ENCODE data around the gene SRMS. TPM values are rescaled to one million over a fixed set of nuclear protein-coding genes. Genes with fewer than 3 reads are reported as not detected.

The SRMS gene
- total RNA-seq, 1 donor from 2014 or later, result not detected

- no peak for TF ChIP-seq CTCF (IDR thresholded peaks at IDR 0.05; ENCODE audit: unreplicated experiment)
- DNase-seq (ENCODE audit: low spot score, unreplicated experiment), result no peak
- H3K36me3 Mint-ChIP-seq (ENCODE audit: insufficient read depth), result no peaks in the 10 kb centered on the region
- no peak overlapping the region for H3K4me3 Mint-ChIP-seq (ENCODE audit: low read depth)
- no peaks in the 10 kb centered on the region for H3K27me3 Mint-ChIP-seq
- H3K4me1 Mint-ChIP-seq (ENCODE audit: low read depth), result no peaks in the 10 kb centered on the region
- no peaks in the 10 kb centered on the region for H3K9me3 Mint-ChIP-seq (ENCODE audit: low read depth)
- H3K27ac Mint-ChIP-seq, result no peak overlapping the region
These were observed 20.0 kb upstream of the SRMS start for GRCh38 chr20:63567386-63568169.

- no peaks in the 10 kb centered on the region for H3K36me3 Mint-ChIP-seq (ENCODE audit: insufficient read depth)
- no peak for DNase-seq (ENCODE audit: low spot score, unreplicated experiment)
- H3K4me1 Mint-ChIP-seq (ENCODE audit: low read depth), result no peaks in the 10 kb centered on the region
- no peak overlapping the region for H3K4me3 Mint-ChIP-seq (ENCODE audit: low read depth)
- H3K27ac Mint-ChIP-seq, result no peak overlapping the region
- no peak for TF ChIP-seq CTCF (IDR thresholded peaks at IDR 0.05; ENCODE audit: unreplicated experiment)
- H3K9me3 Mint-ChIP-seq (ENCODE audit: low read depth), result no peaks in the 10 kb centered on the region
- H3K27me3 Mint-ChIP-seq, result no peaks in the 10 kb centered on the region
These were observed 19.5 kb upstream of the SRMS start for GRCh38 chr20:63567136-63567385.

- Mint-ChIP-seq H3K4me3 (ENCODE audit: low read depth) (no peak overlapping the region), H3K27ac (no peak overlapping the region), H3K27me3 (no peaks in the 10 kb centered on the region), H3K9me3 (ENCODE audit: low read depth) (no peaks in the 10 kb centered on the region), H3K36me3 (ENCODE audit: insufficient read depth) (no peaks in the 10 kb centered on the region), H3K4me1 (ENCODE audit: low read depth) (no peaks in the 10 kb centered on the region)
- DNase-seq (ENCODE audit: low spot score, unreplicated experiment), result no peak
- no peak for TF ChIP-seq CTCF (IDR thresholded peaks at IDR 0.05; ENCODE audit: unreplicated experiment)
These were observed 19.0 kb upstream of the SRMS start for GRCh38 chr20:63566395-63567135.

- Mint-ChIP-seq H3K27ac (no peak overlapping the region), H3K9me3 (ENCODE audit: low read depth) (no peaks in the 10 kb centered on the region), H3K36me3 (ENCODE audit: insufficient read depth) (no peaks in the 10 kb centered on the region), H3K4me1 (ENCODE audit: low read depth) (no peaks in the 10 kb centered on the region), H3K4me3 (ENCODE audit: low read depth) (no peak overlapping the region), H3K27me3 (no peaks in the 10 kb centered on the region)
- no peak for TF ChIP-seq CTCF (IDR thresholded peaks at IDR 0.05; ENCODE audit: unreplicated experiment)
- no peak for DNase-seq (ENCODE audit: low spot score, unreplicated experiment)
These were observed 18.3 kb upstream of the SRMS start for GRCh38 chr20:63565699-63566335.

- Mint-ChIP-seq H3K4me1 (ENCODE audit: low read depth) (no peaks in the 10 kb centered on the region), H3K36me3 (ENCODE audit: insufficient read depth) (peaks cover 3% of the 10 kb centered on the region), H3K27ac (no peak overlapping the region), H3K4me3 (ENCODE audit: low read depth) (no peak overlapping the region), H3K27me3 (no peaks in the 10 kb centered on the region), H3K9me3 (ENCODE audit: low read depth) (no peaks in the 10 kb centered on the region)
- DNase-seq (ENCODE audit: low spot score, unreplicated experiment), result no peak
- TF ChIP-seq CTCF (IDR thresholded peaks at IDR 0.05; ENCODE audit: unreplicated experiment), result no peak
These were observed 17.6 kb upstream of the SRMS start for GRCh38 chr20:63565021-63565698.
